ENCODE measurements around the gene WDR19. TPM values are rescaled to one million over a fixed set of nuclear protein-coding genes. Genes with fewer than 3 reads are reported as not detected.
"Not testable (repeated sequence)": the region's sequence is repeated elsewhere in the genome, so short reads cannot be mapped to it uniquely, and the experiment has no call there.

Gene WDR19
- total RNA-seq, 1 donor from 2014 or later, result 24.8 TPM

DNA sequence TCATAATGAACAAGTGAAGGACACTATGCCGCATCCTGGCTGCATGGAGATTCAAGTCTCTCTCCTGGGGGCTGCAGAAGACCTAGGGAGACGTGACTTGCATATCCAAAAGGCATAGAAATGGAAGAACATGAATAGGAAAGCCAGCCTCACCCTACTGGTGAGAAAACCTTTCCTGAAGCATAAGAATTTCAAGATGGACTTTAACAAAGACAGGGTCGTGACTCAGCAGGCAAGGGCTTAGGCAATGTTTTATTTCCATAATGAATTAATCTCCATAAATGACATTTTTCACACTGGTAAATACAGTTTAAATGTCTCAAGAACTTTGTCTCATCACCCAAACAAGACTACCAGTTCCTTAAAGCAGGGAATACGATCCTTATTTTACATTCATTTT lies 104.9 kb downstream of the WDR19 start:
- TF ChIP-seq, protein P1, sequence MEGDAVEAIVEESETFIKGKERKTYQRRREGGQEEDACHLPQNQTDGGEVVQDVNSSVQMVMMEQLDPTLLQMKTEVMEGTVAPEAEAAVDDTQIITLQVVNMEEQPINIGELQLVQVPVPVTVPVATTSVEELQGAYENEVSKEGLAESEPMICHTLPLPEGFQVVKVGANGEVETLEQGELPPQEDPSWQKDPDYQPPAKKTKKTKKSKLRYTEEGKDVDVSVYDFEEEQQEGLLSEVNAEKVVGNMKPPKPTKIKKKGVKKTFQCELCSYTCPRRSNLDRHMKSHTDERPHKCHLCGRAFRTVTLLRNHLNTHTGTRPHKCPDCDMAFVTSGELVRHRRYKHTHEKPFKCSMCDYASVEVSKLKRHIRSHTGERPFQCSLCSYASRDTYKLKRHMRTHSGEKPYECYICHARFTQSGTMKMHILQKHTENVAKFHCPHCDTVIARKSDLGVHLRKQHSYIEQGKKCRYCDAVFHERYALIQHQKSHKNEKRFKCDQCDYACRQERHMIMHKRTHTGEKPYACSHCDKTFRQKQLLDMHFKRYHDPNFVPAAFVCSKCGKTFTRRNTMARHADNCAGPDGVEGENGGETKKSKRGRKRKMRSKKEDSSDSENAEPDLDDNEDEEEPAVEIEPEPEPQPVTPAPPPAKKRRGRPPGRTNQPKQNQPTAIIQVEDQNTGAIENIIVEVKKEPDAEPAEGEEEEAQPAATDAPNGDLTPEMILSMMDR (IDR thresholded peaks at IDR 0.05; ENCODE audit: insufficient read depth, low read length, poor library complexity, severe bottlenecking), result no peak
- Histone ChIP-seq H3K27me3 (ENCODE audit: control insufficient read depth, insufficient read depth, low read length) (no peaks in the 10 kb centered on the region), H3K4me3 (ENCODE audit: low read depth, low read length) (no peak overlapping the region), H3K36me3 (ENCODE audit: control insufficient read depth, insufficient read depth, low read length) (peaks cover 3% of the 10 kb centered on the region)
- DNase-seq (ENCODE audit: low read depth), result no peak

- Histone ChIP-seq H3K27me3 (ENCODE audit: control insufficient read depth, insufficient read depth, low read length) (no peaks in the 10 kb centered on the region), H3K4me3 (ENCODE audit: low read depth, low read length) (no peak overlapping the region), H3K36me3 (ENCODE audit: control insufficient read depth, insufficient read depth, low read length) (peaks cover 3% of the 10 kb centered on the region)
- TF ChIP-seq, protein P1 (IDR thresholded peaks at IDR 0.05; ENCODE audit: insufficient read depth, low read length, poor library complexity, severe bottlenecking), result no peak
- DNase-seq (ENCODE audit: low read depth), result no peak
Measured at GRCh38 chr4:39291686-39292085, 109.4 kb downstream of the WDR19 start.

DNA sequence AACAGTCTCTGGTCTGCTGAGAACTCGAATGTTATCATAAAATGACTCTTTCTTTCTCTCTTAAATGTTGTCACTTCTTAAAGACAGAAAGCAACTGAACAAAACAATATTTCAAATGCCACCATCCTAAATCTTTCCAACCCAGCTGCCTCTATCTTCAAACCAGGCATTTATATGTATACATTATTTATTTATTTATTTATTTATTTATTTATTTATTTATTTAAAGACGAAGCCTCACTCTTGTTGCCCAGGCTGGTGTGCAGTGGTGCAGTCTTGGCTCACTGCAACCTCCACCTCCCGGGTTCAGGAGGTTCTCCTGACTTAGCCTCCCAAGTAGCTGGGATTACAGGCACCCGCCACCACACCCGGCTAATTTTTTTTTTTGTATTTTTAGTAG lies 110.1 kb downstream of the WDR19 start:
- DNase-seq (ENCODE audit: low read depth); H3K36me3 ChIP-seq (ENCODE audit: control insufficient read depth, insufficient read depth, low read length): not testable (repeated sequence)

DNA sequence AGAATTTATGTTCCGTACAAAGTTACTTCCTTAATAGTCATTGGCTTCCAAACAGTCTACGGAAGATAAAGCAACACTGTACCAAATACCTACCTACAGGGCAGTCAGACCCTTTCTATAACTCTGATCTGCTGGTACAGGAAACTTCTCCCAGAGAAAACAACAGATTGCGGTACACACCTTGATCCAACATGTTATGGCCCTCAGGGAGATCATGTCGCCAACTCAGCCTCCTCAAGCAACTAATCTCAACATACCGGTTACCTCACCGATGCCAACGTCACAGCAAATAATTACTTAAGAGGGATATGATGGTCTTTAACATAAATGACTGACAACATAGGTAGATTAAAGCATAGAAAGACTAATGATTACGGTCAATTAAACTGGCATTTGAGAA lies 113.5 kb downstream of the WDR19 start:
- no peaks in the 10 kb centered on the region for H3K36me3 ChIP-seq (ENCODE audit: control insufficient read depth, insufficient read depth, low read length)

More for the DNA sequence above, 110.1 kb downstream of the WDR19 start:
- not testable (repeated sequence) for H3K27me3 ChIP-seq (ENCODE audit: control insufficient read depth, insufficient read depth, low read length); H3K4me3 ChIP-seq (ENCODE audit: low read depth, low read length)

GRCh38 chr4:39302901-39303300 lies 120.6 kb downstream of the WDR19 start:
- Histone ChIP-seq H3K36me3 (ENCODE audit: control insufficient read depth, insufficient read depth, low read length) (peaks cover 3% of the 10 kb centered on the region), H3K4me3 (ENCODE audit: low read depth, low read length) (no peak overlapping the region), H3K27me3 (ENCODE audit: control insufficient read depth, insufficient read depth, low read length) (no peaks in the 10 kb centered on the region)
- no peak for DNase-seq (ENCODE audit: low read depth)
- TF ChIP-seq, protein P1 (IDR thresholded peaks at IDR 0.05; ENCODE audit: insufficient read depth, low read length, poor library complexity, severe bottlenecking), result no peak

More for the DNA sequence above, 113.5 kb downstream of the WDR19 start:
- DNase-seq (ENCODE audit: low read depth), result no peak
- TF ChIP-seq, protein P1 (IDR thresholded peaks at IDR 0.05; ENCODE audit: insufficient read depth, low read length, poor library complexity, severe bottlenecking), result no peak
- Histone ChIP-seq H3K4me3 (ENCODE audit: low read depth, low read length) (no peak overlapping the region), H3K27me3 (ENCODE audit: control insufficient read depth, insufficient read depth, low read length) (no peaks in the 10 kb centered on the region)

DNA sequence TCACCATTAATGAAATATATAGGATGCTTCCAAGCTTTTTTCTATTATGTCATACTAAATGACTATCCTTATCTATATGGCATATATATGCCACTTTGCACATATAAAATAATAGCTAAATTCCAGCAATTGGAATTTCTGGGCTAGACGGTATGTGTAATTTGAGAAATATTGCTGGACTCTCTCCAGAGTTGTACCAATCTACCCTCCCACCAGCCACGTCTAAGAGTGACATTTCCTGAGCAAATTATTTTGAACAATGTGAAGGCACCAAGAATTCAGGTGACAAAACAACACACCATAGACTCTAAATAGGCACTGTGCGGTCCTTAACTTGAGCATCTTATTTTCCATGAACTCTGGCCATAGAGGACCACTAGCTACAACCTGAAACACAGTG lies 121.5 kb downstream of the WDR19 start:
- TF ChIP-seq, protein P1 (IDR thresholded peaks at IDR 0.05; ENCODE audit: insufficient read depth, low read length, poor library complexity, severe bottlenecking), result no peak
- no peak for DNase-seq (ENCODE audit: low read depth)
- H3K36me3 ChIP-seq (ENCODE audit: control insufficient read depth, insufficient read depth, low read length), result peaks cover 3% of the 10 kb centered on the region
- no peak overlapping the region for H3K4me3 ChIP-seq (ENCODE audit: low read depth, low read length)
- H3K27me3 ChIP-seq (ENCODE audit: control insufficient read depth, insufficient read depth, low read length), result no peaks in the 10 kb centered on the region

All from kidney epithelial cell (primary cell).